CD4-positive, alpha-beta T cell treated with Interferon alpha-2 for 1 hour (primary cell): ENCODE data around the gene C12orf57.

Experiments used
- DNase-seq, 2 donors: peaks; one replicate each; pipeline ENCODE4 v3.0.0-alpha.2; 2020 to 2022

Gene C12orf57

GRCh38 chr12:6938353-6939190, 5.2 kb upstream of the C12orf57 start:
- no peak for DNase-seq

- DNase-seq, result no peak
Observed at GRCh38 chr12:6939191-6939540, 4.7 kb upstream of the C12orf57 start.

- no peak for DNase-seq
Observed at GRCh38 chr12:6941267-6941666, 2.6 kb upstream of the C12orf57 start.

GRCh38 chr12:6941782-6942181, 2.0 kb upstream of the C12orf57 start:
- no peak for DNase-seq

- no peak for DNase-seq
Observed at GRCh38 chr12:6942331-6942665, 1.5 kb upstream of the C12orf57 start.

- peak; percentile 89 to 92 for DNase-seq
Observed at GRCh38 chr12:6943389-6943721, 467 bp upstream of the C12orf57 start.

GRCh38 chr12:6944381-6945186, 762 bp downstream of the C12orf57 start:
- DNase-seq, result peak; percentile 88 to 91

- no peak for DNase-seq
Observed at GRCh38 chr12:6945613-6946012, 1.8 kb downstream of the C12orf57 start.

GRCh38 chr12:6946033-6946919, 2.5 kb downstream of the C12orf57 start:
- DNase-seq, result peak; percentile 59 to 80

GRCh38 chr12:6946920-6947374, 3.1 kb downstream of the C12orf57 start:
- no peak for DNase-seq

- DNase-seq, result no peak
Observed at GRCh38 chr12:6947615-6948014, 3.8 kb downstream of the C12orf57 start.

GRCh38 chr12:6948873-6949594, 5.2 kb downstream of the C12orf57 start:
- DNase-seq, result peak; percentile 52 to 67

GRCh38 chr12:6950401-6950801, 6.6 kb downstream of the C12orf57 start:
- DNase-seq, result peak; percentile 41 to 62

- DNase-seq, result peak; percentile 72 to 73
Observed at GRCh38 chr12:6950811-6951540, 7.2 kb downstream of the C12orf57 start, which contains the start of gene PTPN6. Gene PTPN6, plus strand, starts transcription at chr12:6951356. Its CDS starts 157 bp downstream, at chr12:6951513.

- DNase-seq, result peak in 1 of 2 donors; percentile 63
Observed at GRCh38 chr12:6951551-6952120, 7.8 kb downstream of the C12orf57 start.

GRCh38 chr12:6952121-6952862, 8.5 kb downstream of the C12orf57 start:
- no peak for DNase-seq

GRCh38 chr12:6952863-6953441, 9.1 kb downstream of the C12orf57 start:
- DNase-seq, result peak in 1 of 2 donors; percentile 40

- DNase-seq, result peak; percentile 89 to 94
Observed at GRCh38 chr12:6953442-6954315, 9.9 kb downstream of the C12orf57 start.
